ENCODE data around the gene SPR. TPM values are rescaled to one million over a fixed set of nuclear protein-coding genes. Genes with fewer than 3 reads are reported as not detected.

The SPR gene
- total and polyA plus RNA-seq, 9 of the 15 experiments (the other 6 are each of a cell fraction or from before 2014, with no cell fraction given), result 7.7 to 38.3 (median 26.3) TPM

DNA sequence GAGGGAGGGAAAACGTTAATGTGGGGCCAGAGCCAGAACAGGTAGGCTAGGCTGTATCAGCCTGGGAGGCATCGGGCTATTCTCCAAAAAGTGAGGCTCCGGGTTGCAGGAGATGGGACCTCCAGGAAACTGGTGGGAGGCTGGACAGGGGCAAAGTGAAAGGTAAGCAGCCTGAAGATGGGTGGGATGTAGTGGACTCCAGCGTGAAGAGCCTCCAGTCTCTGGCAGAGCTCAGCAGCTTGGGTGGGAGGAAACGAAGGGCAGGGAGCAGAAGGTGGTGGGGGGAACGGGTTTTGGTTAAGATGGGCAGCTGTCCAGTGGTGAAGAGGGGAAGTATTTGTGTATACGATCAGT is 27.0 kb downstream of the SPR start:
- WGBS (ENCODE audit: insufficient coverage, low coverage, missing lambda C conversion rate), result 6% methylated on average over 7 of the region's 7 CpGs
- ChIA-PET CTCF (ENCODE audit: low intra/inter-chr PET ratio) (no interaction called here), POLR2A (no interaction called here)
- TF ChIP-seq SMAD4 (CRISPR knock-in tag; conservative IDR thresholded peaks at IDR 0.05) (no peak), SUPT5H (IDR thresholded peaks at IDR 0.05) (no peak), ZNF324 (CRISPR knock-in tag; IDR thresholded peaks at IDR 0.05) (no peak), RBM39 (optimal IDR thresholded peaks at IDR 0.05; ENCODE audit: low read depth, low read length) (no peak), NCOR1 (IDR thresholded peaks at IDR 0.05) (no peak), SIN3A (IDR thresholded peaks at IDR 0.05; ENCODE audit: borderline replicate concordance in 2 of 2, control insufficient read depth in 1 of 2, low read depth in 2 of 2, low read length in 2 of 2) (no peak), ZFPM2 (CRISPR knock-in tag; IDR thresholded peaks at IDR 0.05) (no peak), MCM2 (IDR thresholded peaks at IDR 0.05; ENCODE audit: low read depth) (no peak), SRF (CRISPR knock-in tag; IDR thresholded peaks at IDR 0.05) (no peak), NCOA1 (IDR thresholded peaks at IDR 0.05; ENCODE audit: low read depth) (no peak), MED1 (CRISPR knock-in tag; IDR thresholded peaks at IDR 0.05; ENCODE audit: borderline replicate concordance) (no peak)
- TF ChIP-seq, protein P1, sequence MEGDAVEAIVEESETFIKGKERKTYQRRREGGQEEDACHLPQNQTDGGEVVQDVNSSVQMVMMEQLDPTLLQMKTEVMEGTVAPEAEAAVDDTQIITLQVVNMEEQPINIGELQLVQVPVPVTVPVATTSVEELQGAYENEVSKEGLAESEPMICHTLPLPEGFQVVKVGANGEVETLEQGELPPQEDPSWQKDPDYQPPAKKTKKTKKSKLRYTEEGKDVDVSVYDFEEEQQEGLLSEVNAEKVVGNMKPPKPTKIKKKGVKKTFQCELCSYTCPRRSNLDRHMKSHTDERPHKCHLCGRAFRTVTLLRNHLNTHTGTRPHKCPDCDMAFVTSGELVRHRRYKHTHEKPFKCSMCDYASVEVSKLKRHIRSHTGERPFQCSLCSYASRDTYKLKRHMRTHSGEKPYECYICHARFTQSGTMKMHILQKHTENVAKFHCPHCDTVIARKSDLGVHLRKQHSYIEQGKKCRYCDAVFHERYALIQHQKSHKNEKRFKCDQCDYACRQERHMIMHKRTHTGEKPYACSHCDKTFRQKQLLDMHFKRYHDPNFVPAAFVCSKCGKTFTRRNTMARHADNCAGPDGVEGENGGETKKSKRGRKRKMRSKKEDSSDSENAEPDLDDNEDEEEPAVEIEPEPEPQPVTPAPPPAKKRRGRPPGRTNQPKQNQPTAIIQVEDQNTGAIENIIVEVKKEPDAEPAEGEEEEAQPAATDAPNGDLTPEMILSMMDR (IDR thresholded peaks at IDR 0.05 in 2 of 3, conservative IDR thresholded peaks at IDR 0.05 in 1 of 3; ENCODE audit: insufficient read depth in 2 of 3, low read depth in 1 of 3, low read length in 3 of 3), result no peak
- Histone ChIP-seq H3K9me3 (replicated peaks; ENCODE audit: control insufficient read depth, insufficient read depth, low read depth, low read length) (no peaks in the 10 kb centered on the region), H3K4me2 (ENCODE audit: insufficient read depth, low read length) (no peak overlapping the region), H4K20me1 (replicated peaks; ENCODE audit: control insufficient read depth, insufficient read depth, low read length) (peaks cover 22% of the 10 kb centered on the region; the same call in 1 of the 2 replicates), H3K27me3 (ENCODE audit: control insufficient read depth in 2 of 2, insufficient read depth in 2 of 2, low read length in 2 of 2) (peaks cover 47 to 61% of the 10 kb centered on the region in 2 experiments), H3K9ac (ENCODE audit: insufficient read depth in 1 of 2, low read depth in 2 of 2, low read length in 2 of 2) (no peak overlapping the region), H3K9me1 (ENCODE audit: control insufficient read depth, insufficient read depth, low read length) (no peaks in the 10 kb centered on the region), H3K4me1 (replicated peaks in 1 of 2; ENCODE audit: control insufficient read depth in 2 of 2, insufficient read depth in 2 of 2, low read length in 2 of 2) (peaks cover 0 to 39% of the 10 kb centered on the region in 2 experiments; a peak in 3 of 5 replicates), H2AFZ (ENCODE audit: low read depth, low read length) (no peak overlapping the region), H3K27ac (ENCODE audit: extremely low read depth, low read depth, low read length) (no peak overlapping the region), H3K79me2 (ENCODE audit: control insufficient read depth, insufficient read depth, low read length) (no peaks in the 10 kb centered on the region), H3K4me3 (no peak overlapping the region), H3K36me3 (ENCODE audit: control insufficient read depth, insufficient read depth, low read length) (no peaks in the 10 kb centered on the region)
- FAIRE-seq, result no peak
- intact Hi-C loops (cut with micrococcal nuclease) (no loop called here), in situ Hi-C loops (cut with MboI) (no loop called here)
- ATAC-seq, result no peak
- no peak for DNase-seq (ENCODE audit: extremely low read depth in 1 of 4, low spot score in 3 of 4)
- no TSS peak for BruUV-seq (replicated peaks)

Data from K562 (cell line).